GM23338 (cell line): ENCODE results near the gene CNOT6. TPM values are rescaled to one million over a fixed set of nuclear protein-coding genes. Genes with fewer than 3 reads are reported as not detected.

ENCODE experiments used
- ATAC-seq: fragments of 200-7000 bp; cut with Tn5 transposase; 3 replicates; pipeline ENCODE4 v1.9.1; 2020
- DNase-seq: peaks from one replicate; pipeline ENCODE4 v3.0.0-alpha.2; 2015; ENCODE audit warnings: low spot score
- H2AFZ ChIP-seq: fragments of 200-600 bp; sonication (generic); 2 replicates; pipeline ENCODE4 v1.8.0; 2016; ENCODE audit warnings: antibody characterized with exemption, mild to moderate bottlenecking, moderate library complexity
- H3F3A ChIP-seq: fragments of 200-600 bp; sonication (generic); replicated peaks from 2 replicates; pipeline ENCODE4 v1.8.0; 2017; ENCODE audit warnings: antibody characterized with exemption, mixed run types, low read depth
- H3K27ac ChIP-seq: fragments of 200-600 bp; sonication (generic); 2 replicates; pipeline ENCODE4 v1.6.1; 2016; ENCODE audit warnings: low read depth
- H3K27me3 ChIP-seq: fragments of 200-600 bp; sonication (generic); 2 replicates; pipeline ENCODE4 v1.8.0; 2016; ENCODE audit warnings: mild to moderate bottlenecking, mixed run types, moderate library complexity; ENCODE audit not compliant: insufficient read depth
- H3K36me3 ChIP-seq: fragments of 200-600 bp; sonication (generic); 2 replicates; pipeline ENCODE4 v1.8.0; 2016; ENCODE audit warnings: mild to moderate bottlenecking; ENCODE audit not compliant: insufficient read depth
- H3K4me1 ChIP-seq: fragments of 200-600 bp; sonication (generic); 2 replicates; pipeline ENCODE4 v1.8.0; 2016; ENCODE audit warnings: mild to moderate bottlenecking, moderate library complexity; ENCODE audit not compliant: insufficient read depth
- H3K4me2 ChIP-seq: fragments of 200-600 bp; sonication (generic); 2 replicates; pipeline ENCODE4 v1.7.1; 2017; ENCODE audit warnings: mixed run types
- H3K4me3 ChIP-seq: fragments of 200-600 bp; sonication (generic); 2 replicates; pipeline ENCODE4 v1.6.1; 2016; ENCODE audit warnings: mixed run types
- H3K79me2 ChIP-seq: fragments of 200-600 bp; sonication (generic); replicated peaks from 2 replicates; pipeline ENCODE4 v1.8.0; 2017; ENCODE audit warnings: mild to moderate bottlenecking; ENCODE audit not compliant: insufficient read depth
- H3K9me2 ChIP-seq: fragments of 200-600 bp; sonication (generic); 2 replicates; pipeline ENCODE4 v1.8.0; 2017; ENCODE audit not compliant: insufficient read depth
- H4K20me1 ChIP-seq: fragments of 200-600 bp; sonication (generic); replicated peaks from 2 replicates; pipeline ENCODE4 v1.8.0; 2017; ENCODE audit warnings: mild to moderate bottlenecking; ENCODE audit not compliant: insufficient read depth
- H3K27ac Mint-ChIP-seq: 2 replicates; pipeline ENCODE4 v1.8.0; 2020; ENCODE audit warnings: inconsistent platforms, mild to moderate bottlenecking, moderate library complexity, mixed read lengths
- H3K27me3 Mint-ChIP-seq: 3 replicates; pipeline ENCODE4 v1.8.0; 2022; ENCODE audit warnings: low read depth, mild to moderate bottlenecking, moderate library complexity, mixed read lengths, inconsistent platforms; ENCODE audit not compliant: insufficient read depth, poor library complexity
- H3K36me3 Mint-ChIP-seq: 3 replicates; pipeline ENCODE4 v1.8.0; 2021; ENCODE audit warnings: low read depth, mild to moderate bottlenecking, inconsistent platforms, moderate library complexity, mixed read lengths
- H3K4me1 Mint-ChIP-seq: 3 replicates; pipeline ENCODE4 v1.8.0; 2020; ENCODE audit warnings: mild to moderate bottlenecking, inconsistent platforms, mixed read lengths
- H3K4me3 Mint-ChIP-seq: 3 replicates; pipeline ENCODE4 v1.8.0; 2021; ENCODE audit warnings: moderate library complexity, mild to moderate bottlenecking, inconsistent platforms, mixed read lengths
- H3K9me3 Mint-ChIP-seq: 3 replicates; pipeline ENCODE4 v1.8.0; 2020; ENCODE audit warnings: moderate library complexity, mild to moderate bottlenecking, inconsistent platforms, mixed read lengths
- EZH2 ChIP-seq: fragments of 200-600 bp; sonication (generic); IDR thresholded peaks from one replicate; pipeline ENCODE4 v1.8.0; 2017; ENCODE audit warnings: antibody characterized with exemption, mild to moderate bottlenecking, low read depth; ENCODE audit not compliant: unreplicated experiment
- EZH2phosphoT487 ChIP-seq: fragments of 200-600 bp; sonication (generic); IDR thresholded peaks from one replicate; pipeline ENCODE4 v1.8.1; 2018; ENCODE audit warnings: antibody characterized with exemption; ENCODE audit not compliant: unreplicated experiment
- POLR2AphosphoS5 ChIP-seq: IDR thresholded peaks from 2 replicates; pipeline ENCODE4 v1.6.1; 2016; ENCODE audit warnings: antibody characterized with exemption, low read depth
- ZNF331 ChIP-seq: fragments of 250-450 bp; sonication (Bioruptor Pico); IDR thresholded peaks from 2 replicates; pipeline ENCODE4 v1.5.0; 2020; ENCODE audit warnings: low read depth, mild to moderate bottlenecking, moderate library complexity
- polyA plus RNA-seq: library from polyadenylated mRNA; unstranded; fragments of >200 nt; fragmentation: Nextera tagmentation; extraction: Ambion mirVana; gene quantifications from 2 replicates; pipeline ENCODE4 v1.2.1, GENCODE V29; 2016
- total RNA-seq: library from RNA; depleted of rRNA; stranded (reverse); fragments of >200 nt; shearing (Covaris generic); gene quantifications from 2 replicates; pipeline ENCODE4 v1.2.3, GENCODE V29; 2014
- TF ChIP-seq, protein P1 (sequence below), 2 experiments: fragments of 200-600 bp in 1 of 2; sonication (generic) in 1 of 2; conservative IDR thresholded peaks; 2 replicates each; pipeline versions ENCODE4 v1.5.1 to v1.6.1; 2016 to 2017; ENCODE audit warnings: antibody characterized with exemption in 2 of 2, low read depth in 2 of 2, mild to moderate bottlenecking in 2 of 2, moderate library complexity in 1 of 2
- TF ChIP-seq, protein P2 (sequence below): fragments of 250-450 bp; sonication (Bioruptor Pico); IDR thresholded peaks from 2 replicates; pipeline ENCODE4 v1.5.0; 2020; ENCODE audit warnings: mild to moderate bottlenecking, moderate library complexity

Gene CNOT6
- total and polyA plus RNA-seq, 2 experiments from 2014 or later = 14.6 to 38.7 TPM

DNA sequence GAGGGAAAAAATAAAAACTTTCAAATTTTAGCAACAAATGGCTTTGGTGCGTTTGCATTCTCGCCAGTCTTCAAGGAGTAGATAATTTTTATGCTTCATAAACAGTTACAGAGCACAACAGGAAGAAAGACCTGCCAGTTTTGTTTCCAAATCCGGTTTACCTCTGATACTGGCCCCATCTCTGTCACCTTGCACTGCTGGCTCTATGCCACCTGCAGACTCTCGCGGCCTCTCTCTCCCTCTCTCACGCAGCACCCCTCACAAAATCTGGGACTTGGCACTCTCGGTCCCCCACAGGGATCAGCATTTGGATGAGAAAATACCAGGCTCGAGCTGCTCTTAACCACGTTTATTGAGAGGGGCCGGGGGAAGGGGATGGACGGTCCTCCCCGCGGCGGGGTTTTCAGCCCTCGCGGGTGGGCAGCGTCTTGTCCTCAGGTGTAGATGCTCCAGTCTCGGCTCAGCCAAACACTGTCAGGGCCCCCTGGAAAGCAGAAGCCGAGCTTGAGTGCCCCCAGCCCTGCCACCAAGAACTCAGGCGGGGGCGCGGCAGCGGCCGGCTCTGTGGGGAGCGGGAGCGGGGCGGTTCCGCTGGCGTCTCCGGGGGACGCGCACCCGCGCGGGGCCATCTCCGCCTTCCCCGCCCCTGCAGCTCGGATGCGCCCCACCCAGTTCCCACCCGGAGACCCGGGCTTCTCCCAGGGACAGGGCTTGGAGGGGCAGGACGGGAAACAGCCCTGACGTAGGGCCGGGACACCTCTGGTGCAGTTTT lies 95.8 kb downstream of the CNOT6 start:
- TF ChIP-seq POLR2AphosphoS5 (no peak), ZNF331 (no peak), EZH2phosphoT487 (no peak), EZH2 (peak; percentile 31)
- peak; percentile 13 for ATAC-seq
- H3K27me3 Mint-ChIP-seq = peaks cover 42% of the 10 kb centered on the region
- no peaks in the 10 kb centered on the region for H3K9me2 ChIP-seq
- H3K4me3 ChIP-seq = peak overlapping the region; percentile 60
- H3K79me2 ChIP-seq = no peaks in the 10 kb centered on the region
- no peak overlapping the region for H3K27ac ChIP-seq
- peak overlapping the region; percentile 96 for H2AFZ ChIP-seq
- H3K4me2 ChIP-seq = peak overlapping the region; percentile 86
- peaks cover 3% of the 10 kb centered on the region; the same call in 1 of the 3 replicates for H3K9me3 Mint-ChIP-seq
- H3K36me3 ChIP-seq = no peaks in the 10 kb centered on the region
- H3K36me3 Mint-ChIP-seq = peaks cover 5% of the 10 kb centered on the region; the same call in 1 of the 3 replicates
- H3K4me1 Mint-ChIP-seq = peaks cover 10% of the 10 kb centered on the region
- DNase-seq = peak; percentile 24
- no peak overlapping the region for H3K27ac Mint-ChIP-seq
- H3K4me1 ChIP-seq = 0 out of 2 replicates have a peak, but pooled peaks cover 6% of the 10 kb centered on the region
- H4K20me1 ChIP-seq = no peaks in the 10 kb centered on the region
- H3K27me3 ChIP-seq = peaks cover 54% of the 10 kb centered on the region
- peaks cover 7% of the 10 kb centered on the region; the same call in 1 of the 2 replicates for H3F3A ChIP-seq
- H3K4me3 Mint-ChIP-seq = peak overlapping the region; percentile 63

DNA sequence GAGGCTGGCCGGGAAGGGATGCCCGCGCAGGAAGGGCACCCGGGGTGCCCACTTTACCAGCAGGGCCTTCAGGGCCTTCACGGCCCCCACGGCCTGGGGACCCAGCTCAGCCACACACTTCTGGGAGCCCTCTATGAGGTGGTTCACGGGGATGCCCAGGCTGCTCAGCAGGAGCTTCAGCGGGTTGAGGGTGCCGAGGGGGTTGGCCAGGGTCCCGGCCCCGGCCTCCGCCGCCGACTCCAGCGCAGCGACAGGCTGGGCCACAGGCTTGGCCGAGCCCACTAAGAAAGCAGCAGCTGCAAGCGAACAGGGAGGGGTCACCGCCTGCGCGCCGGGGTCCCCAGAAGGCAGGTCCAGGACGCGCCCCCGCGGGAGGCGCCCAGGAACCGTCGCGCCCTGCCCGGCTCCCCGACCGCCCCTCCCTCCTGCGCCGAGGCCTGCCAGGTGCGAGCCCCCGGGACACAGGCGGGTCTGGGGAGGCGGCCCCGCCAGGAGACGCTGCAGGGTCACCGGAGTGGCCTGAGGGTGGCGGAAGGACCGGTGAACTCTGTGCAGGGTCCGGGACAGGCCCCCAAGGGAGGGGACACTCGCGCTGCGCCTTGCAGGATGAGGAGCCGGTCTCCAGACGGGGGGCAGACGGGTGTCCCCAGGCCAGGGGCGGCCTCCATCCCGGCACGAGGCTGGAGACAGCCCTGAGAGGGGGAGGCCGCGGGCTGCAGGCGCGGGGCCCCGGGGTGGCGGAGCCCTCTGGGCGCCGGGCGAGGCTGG lies 96.5 kb downstream of the CNOT6 start:
- Mint-ChIP-seq H3K4me3 (no peak overlapping the region), H3K9me3 (peaks cover 3% of the 10 kb centered on the region; the same call in 1 of the 3 replicates), H3K27me3 (peaks cover 42% of the 10 kb centered on the region), H3K36me3 (peaks cover 5% of the 10 kb centered on the region; the same call in 1 of the 3 replicates), H3K4me1 (peaks cover 10% of the 10 kb centered on the region), H3K27ac (no peak overlapping the region)
- ATAC-seq = peak; percentile 56
- peaks cover 54% of the 10 kb centered on the region for H3K27me3 ChIP-seq
- no peaks in the 10 kb centered on the region for H3K36me3 ChIP-seq
- peak overlapping the region; percentile 96 for H2AFZ ChIP-seq
- no peaks in the 10 kb centered on the region for H4K20me1 ChIP-seq
- peaks cover 7% of the 10 kb centered on the region; the same call in 1 of the 2 replicates for H3F3A ChIP-seq
- no peak overlapping the region for H3K27ac ChIP-seq
- H3K4me3 ChIP-seq = peak overlapping the region; percentile 60
- H3K9me2 ChIP-seq = no peaks in the 10 kb centered on the region
- H3K4me2 ChIP-seq = peak overlapping the region; percentile 86
- TF ChIP-seq, protein P1, sequence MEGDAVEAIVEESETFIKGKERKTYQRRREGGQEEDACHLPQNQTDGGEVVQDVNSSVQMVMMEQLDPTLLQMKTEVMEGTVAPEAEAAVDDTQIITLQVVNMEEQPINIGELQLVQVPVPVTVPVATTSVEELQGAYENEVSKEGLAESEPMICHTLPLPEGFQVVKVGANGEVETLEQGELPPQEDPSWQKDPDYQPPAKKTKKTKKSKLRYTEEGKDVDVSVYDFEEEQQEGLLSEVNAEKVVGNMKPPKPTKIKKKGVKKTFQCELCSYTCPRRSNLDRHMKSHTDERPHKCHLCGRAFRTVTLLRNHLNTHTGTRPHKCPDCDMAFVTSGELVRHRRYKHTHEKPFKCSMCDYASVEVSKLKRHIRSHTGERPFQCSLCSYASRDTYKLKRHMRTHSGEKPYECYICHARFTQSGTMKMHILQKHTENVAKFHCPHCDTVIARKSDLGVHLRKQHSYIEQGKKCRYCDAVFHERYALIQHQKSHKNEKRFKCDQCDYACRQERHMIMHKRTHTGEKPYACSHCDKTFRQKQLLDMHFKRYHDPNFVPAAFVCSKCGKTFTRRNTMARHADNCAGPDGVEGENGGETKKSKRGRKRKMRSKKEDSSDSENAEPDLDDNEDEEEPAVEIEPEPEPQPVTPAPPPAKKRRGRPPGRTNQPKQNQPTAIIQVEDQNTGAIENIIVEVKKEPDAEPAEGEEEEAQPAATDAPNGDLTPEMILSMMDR (conservative IDR thresholded peaks at IDR 0.05; ENCODE audit: low read depth in 2 of 2) = peak in 1 of 2 experiments; percentile 48; a peak in 2 of 4 replicates
- peak; percentile 63 for TF ChIP-seq EZH2
- TF ChIP-seq, protein P2, sequence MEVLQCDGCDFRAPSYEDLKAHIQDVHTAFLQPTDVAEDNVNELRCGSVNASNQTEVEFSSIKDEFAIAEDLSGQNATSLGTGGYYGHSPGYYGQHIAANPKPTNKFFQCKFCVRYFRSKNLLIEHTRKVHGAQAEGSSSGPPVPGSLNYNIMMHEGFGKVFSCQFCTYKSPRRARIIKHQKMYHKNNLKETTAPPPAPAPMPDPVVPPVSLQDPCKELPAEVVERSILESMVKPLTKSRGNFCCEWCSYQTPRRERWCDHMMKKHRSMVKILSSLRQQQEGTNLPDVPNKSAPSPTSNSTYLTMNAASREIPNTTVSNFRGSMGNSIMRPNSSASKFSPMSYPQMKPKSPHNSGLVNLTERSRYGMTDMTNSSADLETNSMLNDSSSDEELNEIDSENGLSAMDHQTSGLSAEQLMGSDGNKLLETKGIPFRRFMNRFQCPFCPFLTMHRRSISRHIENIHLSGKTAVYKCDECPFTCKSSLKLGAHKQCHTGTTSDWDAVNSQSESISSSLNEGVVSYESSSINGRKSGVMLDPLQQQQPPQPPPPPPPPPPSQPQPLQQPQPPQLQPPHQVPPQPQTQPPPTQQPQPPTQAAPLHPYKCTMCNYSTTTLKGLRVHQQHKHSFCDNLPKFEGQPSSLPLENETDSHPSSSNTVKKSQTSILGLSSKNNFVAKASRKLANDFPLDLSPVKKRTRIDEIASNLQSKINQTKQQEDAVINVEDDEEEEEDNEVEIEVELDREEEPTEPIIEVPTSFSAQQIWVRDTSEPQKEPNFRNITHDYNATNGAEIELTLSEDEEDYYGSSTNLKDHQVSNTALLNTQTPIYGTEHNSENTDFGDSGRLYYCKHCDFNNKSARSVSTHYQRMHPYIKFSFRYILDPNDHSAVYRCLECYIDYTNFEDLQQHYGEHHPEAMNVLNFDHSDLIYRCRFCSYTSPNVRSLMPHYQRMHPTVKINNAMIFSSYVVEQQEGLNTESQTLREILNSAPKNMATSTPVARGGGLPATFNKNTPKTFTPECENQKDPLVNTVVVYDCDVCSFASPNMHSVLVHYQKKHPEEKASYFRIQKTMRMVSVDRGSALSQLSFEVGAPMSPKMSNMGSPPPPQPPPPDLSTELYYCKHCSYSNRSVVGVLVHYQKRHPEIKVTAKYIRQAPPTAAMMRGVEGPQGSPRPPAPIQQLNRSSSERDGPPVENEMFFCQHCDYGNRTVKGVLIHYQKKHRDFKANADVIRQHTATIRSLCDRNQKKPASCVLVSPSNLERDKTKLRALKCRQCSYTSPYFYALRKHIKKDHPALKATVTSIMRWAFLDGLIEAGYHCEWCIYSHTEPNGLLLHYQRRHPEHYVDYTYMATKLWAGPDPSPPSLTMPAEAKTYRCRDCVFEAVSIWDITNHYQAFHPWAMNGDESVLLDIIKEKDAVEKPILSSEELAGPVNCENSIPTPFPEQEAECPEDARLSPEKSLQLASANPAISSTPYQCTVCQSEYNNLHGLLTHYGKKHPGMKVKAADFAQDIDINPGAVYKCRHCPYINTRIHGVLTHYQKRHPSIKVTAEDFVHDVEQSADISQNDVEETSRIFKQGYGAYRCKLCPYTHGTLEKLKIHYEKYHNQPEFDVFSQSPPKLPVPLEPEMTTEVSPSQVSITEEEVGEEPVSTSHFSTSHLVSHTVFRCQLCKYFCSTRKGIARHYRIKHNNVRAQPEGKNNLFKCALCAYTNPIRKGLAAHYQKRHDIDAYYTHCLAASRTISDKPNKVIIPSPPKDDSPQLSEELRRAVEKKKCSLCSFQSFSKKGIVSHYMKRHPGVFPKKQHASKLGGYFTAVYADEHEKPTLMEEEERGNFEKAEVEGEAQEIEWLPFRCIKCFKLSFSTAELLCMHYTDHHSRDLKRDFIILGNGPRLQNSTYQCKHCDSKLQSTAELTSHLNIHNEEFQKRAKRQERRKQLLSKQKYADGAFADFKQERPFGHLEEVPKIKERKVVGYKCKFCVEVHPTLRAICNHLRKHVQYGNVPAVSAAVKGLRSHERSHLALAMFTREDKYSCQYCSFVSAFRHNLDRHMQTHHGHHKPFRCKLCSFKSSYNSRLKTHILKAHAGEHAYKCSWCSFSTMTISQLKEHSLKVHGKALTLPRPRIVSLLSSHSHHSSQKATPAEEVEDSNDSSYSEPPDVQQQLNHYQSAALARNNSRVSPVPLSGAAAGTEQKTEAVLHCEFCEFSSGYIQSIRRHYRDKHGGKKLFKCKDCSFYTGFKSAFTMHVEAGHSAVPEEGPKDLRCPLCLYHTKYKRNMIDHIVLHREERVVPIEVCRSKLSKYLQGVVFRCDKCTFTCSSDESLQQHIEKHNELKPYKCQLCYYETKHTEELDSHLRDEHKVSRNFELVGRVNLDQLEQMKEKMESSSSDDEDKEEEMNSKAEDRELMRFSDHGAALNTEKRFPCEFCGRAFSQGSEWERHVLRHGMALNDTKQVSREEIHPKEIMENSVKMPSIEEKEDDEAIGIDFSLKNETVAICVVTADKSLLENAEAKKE = no peak
- H3K79me2 ChIP-seq = no peaks in the 10 kb centered on the region
- H3K4me1 ChIP-seq = 0 out of 2 replicates have a peak, but pooled peaks cover 6% of the 10 kb centered on the region
- peak; percentile 43 for DNase-seq
